Measurements from ENCODE around the gene ST3GAL5.

The ST3GAL5 gene

DNA sequence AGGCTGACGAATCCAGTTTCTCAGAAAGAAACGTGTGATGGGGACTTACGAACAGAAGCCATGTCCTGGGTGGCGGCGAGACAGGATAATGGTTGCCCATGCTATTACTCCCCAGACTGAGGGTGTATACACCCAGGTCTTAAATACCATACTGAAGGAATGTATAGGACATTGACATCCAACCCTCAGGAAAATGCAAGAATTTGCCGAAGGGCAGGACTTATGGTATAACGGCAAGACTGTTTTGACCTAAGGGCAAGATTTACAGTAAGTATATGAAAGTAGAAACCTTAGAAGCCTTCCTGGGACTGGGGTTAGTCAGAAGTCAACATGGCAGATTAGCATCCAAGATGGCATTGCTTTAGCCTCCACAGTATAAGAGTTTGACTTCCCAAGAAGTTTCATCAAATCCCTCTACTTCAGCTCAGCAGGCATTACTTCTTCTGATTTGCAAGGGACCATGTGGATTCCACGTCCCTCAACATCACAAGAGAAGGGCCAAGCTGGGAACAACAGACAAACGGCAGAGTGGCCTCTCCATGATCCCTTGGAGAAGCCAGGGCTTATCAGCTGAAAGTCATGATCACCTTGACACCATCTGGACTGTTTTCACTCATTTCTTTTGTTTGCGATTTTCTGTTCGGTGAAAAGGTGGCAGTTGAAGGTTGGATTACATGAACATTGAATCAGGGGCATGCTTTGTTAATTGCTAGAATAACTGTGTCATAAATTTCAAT is 21.1 kb downstream of the ST3GAL5 start:
- no peak for DNase-seq (ENCODE audit: low read depth in 4 of 4, low spot score in 1 of 4)

DNA sequence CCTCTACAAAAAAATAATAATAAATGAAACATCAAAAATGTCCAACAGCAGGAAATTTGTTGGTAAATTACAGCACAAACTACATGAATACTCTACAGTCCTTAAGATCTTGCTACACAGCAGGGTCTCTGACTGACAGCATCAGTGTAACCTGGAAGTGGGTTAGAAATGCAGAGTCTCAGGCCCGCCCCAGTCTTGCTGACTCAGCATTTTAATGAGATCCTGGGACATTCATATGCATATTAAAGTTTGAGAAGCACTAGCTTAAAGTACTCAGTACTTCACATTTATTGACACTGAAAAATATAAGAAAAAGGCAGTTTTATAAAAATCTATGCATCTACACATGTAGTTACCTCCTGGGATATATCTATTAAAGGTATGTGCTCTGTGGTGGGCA is 21.7 kb downstream of the ST3GAL5 start:
- DNase-seq (ENCODE audit: low read depth in 4 of 4, low spot score in 1 of 4): no peak

GRCh38 chr2:85866165-85866659 is 22.6 kb downstream of the ST3GAL5 start:
- DNase-seq (ENCODE audit: low read depth in 4 of 4, low spot score in 1 of 4): no peak

- no peak for DNase-seq (ENCODE audit: low read depth in 4 of 4, low spot score in 1 of 4)
Observed at GRCh38 chr2:85865539-85866164, 23.1 kb downstream of the ST3GAL5 start.

DNA sequence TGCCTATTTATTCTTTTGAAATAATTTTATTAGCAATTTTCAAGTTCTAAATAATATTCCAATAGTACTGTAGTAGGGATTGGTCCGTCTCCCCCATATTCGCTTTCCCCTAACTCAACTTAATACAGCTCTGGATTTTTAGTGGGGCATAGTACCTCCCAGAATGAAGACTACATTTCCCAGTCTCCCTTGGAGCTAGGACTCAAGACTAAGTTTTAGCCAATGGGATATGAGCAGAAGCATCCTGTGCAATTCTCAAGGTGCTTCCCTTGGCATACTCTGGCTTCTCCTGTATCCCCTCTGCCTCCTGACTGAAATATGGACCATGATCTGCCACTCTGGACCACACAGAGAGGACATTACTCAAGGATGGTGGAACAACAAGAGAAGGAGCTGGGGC is 24.1 kb downstream of the ST3GAL5 start:
- no peak for DNase-seq (ENCODE audit: low read depth in 4 of 4, low spot score in 1 of 4)

GRCh38 chr2:85862426-85862825 is 26.4 kb downstream of the ST3GAL5 start:
- no peak for DNase-seq (ENCODE audit: low read depth in 4 of 4, low spot score in 1 of 4)

DNA sequence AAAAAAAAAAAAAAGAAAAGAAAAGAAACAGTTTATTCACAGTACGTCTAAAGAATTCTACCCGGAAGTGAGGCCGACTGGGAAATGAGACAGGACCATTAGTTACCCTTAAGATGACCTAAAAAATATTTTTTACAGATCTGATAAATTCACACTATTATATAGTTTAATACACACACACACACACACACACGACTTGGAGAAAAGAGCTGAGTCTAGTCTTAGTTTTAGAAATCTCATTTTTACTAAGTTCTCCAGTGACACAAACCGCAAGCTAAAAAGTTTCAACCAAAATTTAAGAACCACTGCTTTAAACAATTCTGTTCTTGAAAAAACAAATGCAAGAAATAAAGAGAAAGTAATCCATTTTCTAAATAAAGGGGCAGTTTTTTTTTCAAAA is 27.1 kb downstream of the ST3GAL5 start:
- DNase-seq (ENCODE audit: low read depth in 4 of 4, low spot score in 1 of 4): no peak

DNA sequence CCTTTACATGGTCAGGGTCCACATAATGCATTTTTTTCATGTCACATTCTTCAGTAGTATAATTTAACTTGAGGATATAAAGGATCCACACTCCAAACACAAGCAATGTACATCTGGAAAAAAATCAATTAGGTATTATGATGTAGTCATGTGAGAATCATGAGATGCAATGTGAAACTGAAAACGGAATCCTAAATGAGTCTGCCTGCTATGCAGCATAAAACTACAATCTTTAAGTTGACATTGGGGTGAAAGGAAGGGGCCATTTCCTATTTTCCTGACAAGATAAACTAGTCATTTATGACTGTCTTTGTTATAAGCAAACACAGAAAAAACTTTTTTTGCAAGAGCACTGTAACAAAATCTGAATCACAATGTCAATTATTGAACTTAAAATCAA is 27.6 kb downstream of the ST3GAL5 start:
- no peak for DNase-seq (ENCODE audit: low read depth in 4 of 4, low spot score in 1 of 4)

GRCh38 chr2:85858841-85859240 is 29.9 kb downstream of the ST3GAL5 start:
- no peak for DNase-seq (ENCODE audit: low read depth in 4 of 4, low spot score in 1 of 4)

- no peak for DNase-seq (ENCODE audit: low read depth in 4 of 4, low spot score in 1 of 4)
Observed at GRCh38 chr2:85854897-85855296, 33.9 kb downstream of the ST3GAL5 start.

DNA sequence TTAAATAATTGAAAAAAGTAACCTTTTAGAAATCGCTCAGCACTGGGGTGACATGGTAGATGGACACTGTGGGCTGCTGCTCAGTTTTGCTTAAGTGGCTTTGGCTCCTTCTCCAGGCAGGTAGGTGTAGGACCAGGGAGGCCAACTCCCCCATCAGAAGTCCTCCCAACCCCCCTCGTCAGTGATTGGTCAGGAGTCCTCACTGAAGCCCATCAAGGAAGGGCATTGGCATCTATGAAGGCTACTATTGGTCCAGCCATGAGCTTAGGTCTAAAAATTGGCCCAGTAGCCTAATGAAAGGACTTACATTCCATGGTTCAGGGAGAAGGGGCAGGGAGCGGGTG is 34.7 kb downstream of the ST3GAL5 start:
- no peak for DNase-seq (ENCODE audit: low read depth in 4 of 4, low spot score in 1 of 4)

DNA sequence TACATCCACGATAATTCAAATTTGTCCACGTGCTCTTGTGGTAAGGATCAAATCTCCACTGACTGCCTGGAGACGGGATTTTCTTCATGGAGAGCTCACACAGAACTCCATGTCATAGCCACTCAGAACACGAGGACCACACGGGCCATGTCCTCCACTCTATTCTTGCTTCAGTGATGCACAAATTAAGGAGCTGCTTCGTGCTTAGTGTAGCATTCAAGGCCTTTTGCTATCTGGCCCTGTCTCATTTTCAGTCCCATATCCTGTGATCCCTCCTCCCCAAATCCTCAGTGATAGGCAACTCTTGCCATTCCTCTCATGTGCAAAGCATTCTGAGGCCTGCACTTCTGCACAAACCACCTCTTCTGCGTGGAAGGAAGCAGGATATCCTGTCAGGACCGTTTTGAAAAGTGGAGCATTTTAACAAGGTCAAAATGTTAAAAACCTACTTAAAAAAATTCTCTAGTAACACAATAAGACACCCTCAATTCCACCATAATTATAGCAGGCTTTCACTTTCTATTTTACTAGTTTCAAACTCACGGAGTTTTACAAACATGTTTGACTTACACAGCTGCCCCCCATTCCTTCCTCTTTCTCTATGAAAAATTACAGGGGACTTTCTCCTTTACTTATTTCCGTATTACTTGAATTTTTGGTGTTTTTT is 35.2 kb downstream of the ST3GAL5 start:
- DNase-seq (ENCODE audit: low read depth in 4 of 4, low spot score in 1 of 4): no peak

GRCh38 chr2:85852937-85853498 is 35.8 kb downstream of the ST3GAL5 start:
- DNase-seq (ENCODE audit: low read depth in 4 of 4, low spot score in 1 of 4): peak in 1 of 4 experiments; percentile 37

DNA sequence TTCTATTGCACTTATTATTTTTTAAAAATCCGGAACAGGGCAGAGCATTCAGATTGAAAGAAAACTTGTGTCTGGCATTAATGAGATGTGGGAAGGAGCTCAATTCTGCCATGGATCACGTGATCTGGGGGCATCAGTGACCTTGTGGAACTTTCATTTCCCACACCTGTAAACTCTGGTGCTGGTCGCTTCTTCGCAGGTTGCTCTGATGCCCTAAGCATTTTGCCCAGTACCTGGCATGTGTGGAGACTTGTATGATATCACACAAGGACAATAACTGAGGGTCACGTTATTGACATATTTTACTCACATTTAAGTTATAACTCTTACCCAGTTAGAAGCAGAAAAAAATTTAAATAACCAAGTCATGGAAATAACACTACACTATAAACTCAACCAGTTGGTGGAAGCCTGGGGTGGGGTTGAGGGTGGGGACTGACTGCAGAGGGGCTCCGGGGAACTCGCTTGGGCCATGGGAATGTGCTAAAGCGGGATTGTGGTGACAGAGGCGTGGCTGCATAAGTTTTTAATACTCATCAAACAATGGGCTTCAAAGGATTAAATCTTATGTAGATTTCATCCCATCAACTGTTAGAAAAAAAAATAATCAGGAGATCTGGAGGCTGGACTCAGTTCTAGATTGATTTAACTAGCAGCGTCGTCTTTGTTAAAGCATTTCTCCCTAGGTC is 36.5 kb downstream of the ST3GAL5 start:
- DNase-seq (ENCODE audit: low read depth in 4 of 4, low spot score in 1 of 4): no peak

DNA sequence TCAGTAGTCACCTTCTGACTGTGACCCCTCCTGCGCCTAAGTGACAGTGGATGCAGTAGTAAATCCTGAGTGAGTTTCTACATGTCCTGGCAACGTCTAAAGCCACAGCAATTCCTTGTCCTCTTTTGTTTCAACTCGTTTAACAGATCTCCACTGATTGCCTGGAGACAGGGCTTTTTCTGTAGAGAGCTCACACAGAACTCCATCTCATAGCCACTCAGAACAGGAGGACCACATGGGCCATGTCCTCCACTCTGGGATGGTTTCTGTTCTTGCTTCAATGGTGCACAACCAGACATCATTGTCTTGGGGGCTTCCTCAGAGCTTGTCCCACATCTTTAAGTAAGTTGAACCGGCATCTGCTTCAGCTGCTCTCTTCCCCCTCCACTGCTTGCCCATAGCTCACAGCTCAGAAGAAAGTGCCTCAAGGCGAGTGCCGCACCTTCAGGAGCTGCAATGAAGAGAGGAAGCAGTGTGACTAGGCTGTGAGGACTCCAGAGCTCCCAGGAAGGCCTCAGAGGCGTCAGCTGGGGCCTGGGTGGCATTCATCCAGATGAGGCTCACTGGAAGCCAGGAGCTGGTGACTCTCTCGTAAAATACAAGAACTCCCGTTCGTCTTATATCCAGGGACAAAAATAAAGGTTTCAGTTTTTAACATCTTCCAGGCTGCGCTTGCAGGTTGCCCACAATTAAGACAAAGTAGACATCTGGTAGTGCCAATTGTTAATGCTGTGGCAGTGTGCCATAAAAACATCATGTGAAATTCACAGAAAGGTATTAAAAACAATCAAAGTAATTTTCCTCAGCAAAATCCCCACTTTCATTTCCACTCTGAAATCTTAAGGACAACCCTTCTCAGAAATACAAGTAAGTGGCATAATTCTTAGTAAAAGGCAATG is 37.3 kb downstream of the ST3GAL5 start:
- no peak for DNase-seq (ENCODE audit: low read depth in 4 of 4, low spot score in 1 of 4)

GRCh38 chr2:85850451-85850850 is 38.3 kb downstream of the ST3GAL5 start:
- no peak for DNase-seq (ENCODE audit: low read depth in 4 of 4, low spot score in 1 of 4)

GRCh38 chr2:85847051-85847588 is 41.7 kb downstream of the ST3GAL5 start:
- DNase-seq (ENCODE audit: low read depth in 4 of 4, low spot score in 1 of 4): no peak

DNA sequence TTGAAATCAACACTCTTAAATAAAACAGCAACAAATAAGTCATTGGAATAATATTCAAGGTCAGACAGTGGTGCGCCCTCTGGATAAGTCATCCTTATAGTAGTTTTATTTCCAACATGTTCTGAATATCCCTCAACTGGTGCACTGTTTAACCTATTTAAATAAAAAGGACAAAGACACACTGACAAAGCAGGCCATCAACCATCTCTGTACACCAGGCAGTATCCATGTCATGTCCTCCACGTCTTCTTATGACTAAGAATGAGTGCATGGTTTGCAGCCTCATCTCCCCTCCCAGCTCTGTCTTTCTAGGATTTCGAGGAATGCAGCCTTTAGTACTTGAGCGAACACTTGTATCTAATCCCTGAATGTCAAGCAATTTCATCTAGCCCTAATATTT is 42.4 kb downstream of the ST3GAL5 start:
- no peak for DNase-seq (ENCODE audit: low read depth in 4 of 4, low spot score in 1 of 4)

- DNase-seq (ENCODE audit: low read depth in 4 of 4, low spot score in 1 of 4): no peak
Observed at GRCh38 chr2:85844486-85844885, 44.3 kb downstream of the ST3GAL5 start.

GRCh38 chr2:85843543-85843942 is 45.2 kb downstream of the ST3GAL5 start:
- peak in 1 of 4 experiments; percentile 33 for DNase-seq (ENCODE audit: low read depth in 4 of 4, low spot score in 1 of 4)

Data from stimulated activated CD4-positive, alpha-beta T cell treated with anti-CD3 and anti-CD28 coated beads, Interleukin-1b, Interleukin-23, amount 100 ng/mL, for 24 hours (primary cell).